GM10248 (cell line): ENCODE measurements around the gene CERS6.

Experiments used
- CTCF ChIA-PET: fragments of 300-600 bp; sonication (Branson Sonifier 250); formaldehyde crosslinking; extraction: SDS; loops from one replicate; lab custom pipeline; 2021; ENCODE audit warnings: antibody characterized with exemption; lab: Yijun Ruan, JAX
- POLR2A ChIA-PET: fragments of 350-650 bp; sonication (Branson Sonifier 250); formaldehyde crosslinking; extraction: SDS; loops from one replicate; lab custom pipeline; 2020; ENCODE audit warnings: antibody characterized with exemption; lab: Yijun Ruan, JAX
- DNase-seq: peaks from one replicate; pipeline ENCODE4 v3.0.0; 2012; ENCODE audit errors: extremely low spot score
- CTCF ChIP-seq: IDR thresholded peaks from 2 replicates; pipeline ENCODE4 v1.5.1; 2012; ENCODE audit warnings: mild to moderate bottlenecking, low read depth; ENCODE audit errors: extremely low read depth, missing control alignments, control extremely low read depth

The CERS6 gene

GRCh38 chr2:168426861-168427260 lies 29.2 kb upstream of the CERS6 start:
- no peak for TF ChIP-seq CTCF
- ChIA-PET POLR2A (no interaction called here), CTCF (interaction anchor here (1.6 kb wide), 1 partner anchor 14 kb away, joined by 7 read pairs; no protein-coding TSS in a partner anchor)
- DNase-seq = no peak

GRCh38 chr2:168427451-168427850 lies 28.6 kb upstream of the CERS6 start:
- ChIA-PET CTCF (no interaction called here), POLR2A (no interaction called here)
- DNase-seq = no peak
- TF ChIP-seq CTCF = no peak

GRCh38 chr2:168428431-168428830 lies 27.6 kb upstream of the CERS6 start:
- POLR2A ChIA-PET = no interaction called here
- CTCF ChIA-PET = no interaction called here
- no peak for TF ChIP-seq CTCF
- DNase-seq = no peak

GRCh38 chr2:168429988-168430387 lies 26.1 kb upstream of the CERS6 start:
- CTCF ChIA-PET = no interaction called here
- POLR2A ChIA-PET = no interaction called here
- DNase-seq = no peak
- no peak for TF ChIP-seq CTCF

GRCh38 chr2:168430431-168430830 lies 25.6 kb upstream of the CERS6 start:
- TF ChIP-seq CTCF = no peak
- ChIA-PET CTCF (no interaction called here), POLR2A (no interaction called here)
- DNase-seq = no peak

- POLR2A ChIA-PET = no interaction called here
- CTCF ChIA-PET = interaction anchor here (0.7 to 1.7 kb wide), 4 partner anchors 10 to 58 kb away, joined by 3 to 4 read pairs (median 4); no protein-coding TSS in a partner anchor
- DNase-seq = no peak
- no peak for TF ChIP-seq CTCF
Observed at GRCh38 chr2:168431301-168432024, 24.6 kb upstream of the CERS6 start.
